Suppressor macrophage (primary cell): Measurements from ENCODE around the gene FAM171A1.

Source experiments
- DNase-seq, 4 experiments: peaks; one replicate each; pipeline ENCODE4 v3.0.0-alpha.2; 2020 to 2022

FAM171A1 gene

GRCh38 chr10:15166325-15166724 is 204.8 kb downstream of the FAM171A1 start:
- no peak for DNase-seq

- DNase-seq, result peak; percentile 46 to 81 (median 64)
Measured at GRCh38 chr10:15163253-15163828, 207.7 kb downstream of the FAM171A1 start.
